OCI-LY3 (cell line): ENCODE results near the gene DPH3.

Experiments
- H2AFZ ChIP-seq: fragments of 200-600, 300-600 bp; shearing (Covaris generic); 2 replicates; pipeline ENCODE4 v1.6.0; 2014; ENCODE audit warnings: antibody characterized with exemption, low read depth, low read length
- H3K27ac ChIP-seq: fragments of 200-600, 300-600 bp; sonication (generic); 2 replicates; pipeline ENCODE4 v1.5.1; 2014; ENCODE audit warnings: mild to moderate bottlenecking, low read length, moderate library complexity, mixed read lengths
- H3K27me3 ChIP-seq: fragments of 200-600, 300-600 bp; sonication (generic); 2 replicates; pipeline ENCODE4 v1.6.1; 2014; ENCODE audit warnings: low read depth, low read length, mixed read lengths
- H3K36me3 ChIP-seq: fragments of 200-600, 300-600 bp; sonication (generic); replicated peaks from 2 replicates; pipeline ENCODE3; 2014; ENCODE audit warnings: low read depth, low read length, mixed read lengths
- H3K4me1 ChIP-seq: fragments of 300-600, 200-600 bp; sonication (generic); 2 replicates; pipeline ENCODE4 v1.6.1; 2014; ENCODE audit warnings: low read length, mixed read lengths
- H3K4me2 ChIP-seq: fragments of 200-600, 300-600 bp; sonication (generic); 2 replicates; pipeline ENCODE4 v1.6.1; 2014; ENCODE audit warnings: low read length, mixed read lengths
- H3K4me3 ChIP-seq: fragments of 300-600, 200-600 bp; sonication (generic); 2 replicates; pipeline ENCODE4 v1.5.1; 2014; ENCODE audit warnings: antibody characterized with exemption, mild to moderate bottlenecking, low read length, moderate library complexity
- H3K79me2 ChIP-seq: fragments of 300-600, 200-600 bp; shearing (Covaris generic); 2 replicates; pipeline ENCODE4 v1.6.1; 2014; ENCODE audit warnings: mild to moderate bottlenecking, low read length, mixed read lengths
- H3K9ac ChIP-seq: fragments of 300-600, 200-600 bp; shearing (Covaris generic); 2 replicates; pipeline ENCODE4 v1.6.0; 2014; ENCODE audit warnings: mild to moderate bottlenecking, low read length, moderate library complexity
- H3K9me3 ChIP-seq: fragments of 200-600, 300-600 bp; shearing (Covaris generic); 2 replicates; pipeline ENCODE4 v1.6.1; 2014; ENCODE audit warnings: low read length, mixed read lengths; ENCODE audit not compliant: insufficient read depth
- H4K20me1 ChIP-seq: fragments of 200-600, 300-600 bp; sonication (generic); 2 replicates; pipeline ENCODE4 v1.6.1; 2016; ENCODE audit warnings: low read length, mixed read lengths; ENCODE audit not compliant: insufficient read depth
- EZH2phosphoT487 ChIP-seq: fragments of 200-600 bp; shearing (Covaris generic); IDR thresholded peaks from 2 replicates; pipeline ENCODE4 v1.6.1; 2018; ENCODE audit warnings: antibody characterized with exemption, mixed run types, low read depth
- TF ChIP-seq, protein P1 (sequence below): fragments of 200-600, 300-600 bp; sonication (generic); IDR thresholded peaks from 2 replicates; pipeline ENCODE4 v1.5.1; 2014; ENCODE audit warnings: antibody characterized with exemption, low read length, low read depth

DPH3 gene

DNA sequence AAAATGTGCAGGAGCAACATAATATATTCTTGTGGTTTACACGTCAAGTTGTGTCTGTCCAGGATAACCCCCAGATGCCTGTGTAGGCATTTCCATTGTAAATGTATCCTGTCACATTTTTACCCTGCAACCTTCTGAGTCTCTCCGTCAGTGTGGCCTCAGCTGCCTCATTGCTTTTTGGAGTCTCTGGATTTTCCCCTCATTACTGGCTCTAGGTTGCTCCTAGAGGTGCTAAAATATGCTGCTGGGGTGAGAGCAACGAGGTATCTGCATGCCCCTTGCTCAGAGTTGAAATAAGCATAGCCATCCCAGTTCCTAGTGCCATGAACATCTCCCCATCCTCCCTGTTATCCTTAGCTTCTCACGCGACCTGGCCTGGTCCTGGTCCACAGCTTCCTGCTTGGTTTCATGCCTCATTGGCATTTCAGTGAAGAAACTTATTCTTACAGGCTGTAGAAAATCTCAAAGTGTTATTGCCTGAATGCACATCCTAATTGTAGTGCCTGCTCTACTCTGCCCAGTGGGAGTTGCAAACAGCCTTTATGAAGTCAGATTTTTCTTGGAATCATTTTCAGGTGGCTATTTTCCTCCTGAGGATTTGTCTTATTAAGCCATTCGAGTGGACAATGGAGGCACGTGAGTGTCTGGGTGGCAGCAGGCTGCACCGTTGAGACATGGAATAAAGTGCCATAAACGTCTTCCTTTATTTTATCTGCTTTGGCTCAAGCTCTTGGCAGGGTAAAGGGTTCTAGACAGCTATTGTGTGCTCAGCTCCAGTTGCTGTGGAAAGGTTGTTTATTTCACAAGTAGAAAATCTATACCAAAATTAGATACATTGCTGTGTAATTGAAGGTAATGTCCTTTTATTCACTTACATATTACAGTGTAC, 33.5 kb upstream of the DPH3 start:
- no peak overlapping the region for H2AFZ ChIP-seq
- H3K27ac ChIP-seq, result no peak overlapping the region
- no peaks in the 10 kb centered on the region for H3K9me3 ChIP-seq
- no peak overlapping the region for H3K4me3 ChIP-seq
- H3K36me3 ChIP-seq, result peaks cover 54% of the 10 kb centered on the region
- H4K20me1 ChIP-seq, result no peaks in the 10 kb centered on the region
- H3K9ac ChIP-seq, result no peak overlapping the region
- H3K4me1 ChIP-seq, result no peaks in the 10 kb centered on the region
- TF ChIP-seq, protein P1, sequence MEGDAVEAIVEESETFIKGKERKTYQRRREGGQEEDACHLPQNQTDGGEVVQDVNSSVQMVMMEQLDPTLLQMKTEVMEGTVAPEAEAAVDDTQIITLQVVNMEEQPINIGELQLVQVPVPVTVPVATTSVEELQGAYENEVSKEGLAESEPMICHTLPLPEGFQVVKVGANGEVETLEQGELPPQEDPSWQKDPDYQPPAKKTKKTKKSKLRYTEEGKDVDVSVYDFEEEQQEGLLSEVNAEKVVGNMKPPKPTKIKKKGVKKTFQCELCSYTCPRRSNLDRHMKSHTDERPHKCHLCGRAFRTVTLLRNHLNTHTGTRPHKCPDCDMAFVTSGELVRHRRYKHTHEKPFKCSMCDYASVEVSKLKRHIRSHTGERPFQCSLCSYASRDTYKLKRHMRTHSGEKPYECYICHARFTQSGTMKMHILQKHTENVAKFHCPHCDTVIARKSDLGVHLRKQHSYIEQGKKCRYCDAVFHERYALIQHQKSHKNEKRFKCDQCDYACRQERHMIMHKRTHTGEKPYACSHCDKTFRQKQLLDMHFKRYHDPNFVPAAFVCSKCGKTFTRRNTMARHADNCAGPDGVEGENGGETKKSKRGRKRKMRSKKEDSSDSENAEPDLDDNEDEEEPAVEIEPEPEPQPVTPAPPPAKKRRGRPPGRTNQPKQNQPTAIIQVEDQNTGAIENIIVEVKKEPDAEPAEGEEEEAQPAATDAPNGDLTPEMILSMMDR, result no peak
- no peak for TF ChIP-seq EZH2phosphoT487
- H3K4me2 ChIP-seq, result no peak overlapping the region
- H3K79me2 ChIP-seq, result no peaks in the 10 kb centered on the region
- no peaks in the 10 kb centered on the region for H3K27me3 ChIP-seq

DNA sequence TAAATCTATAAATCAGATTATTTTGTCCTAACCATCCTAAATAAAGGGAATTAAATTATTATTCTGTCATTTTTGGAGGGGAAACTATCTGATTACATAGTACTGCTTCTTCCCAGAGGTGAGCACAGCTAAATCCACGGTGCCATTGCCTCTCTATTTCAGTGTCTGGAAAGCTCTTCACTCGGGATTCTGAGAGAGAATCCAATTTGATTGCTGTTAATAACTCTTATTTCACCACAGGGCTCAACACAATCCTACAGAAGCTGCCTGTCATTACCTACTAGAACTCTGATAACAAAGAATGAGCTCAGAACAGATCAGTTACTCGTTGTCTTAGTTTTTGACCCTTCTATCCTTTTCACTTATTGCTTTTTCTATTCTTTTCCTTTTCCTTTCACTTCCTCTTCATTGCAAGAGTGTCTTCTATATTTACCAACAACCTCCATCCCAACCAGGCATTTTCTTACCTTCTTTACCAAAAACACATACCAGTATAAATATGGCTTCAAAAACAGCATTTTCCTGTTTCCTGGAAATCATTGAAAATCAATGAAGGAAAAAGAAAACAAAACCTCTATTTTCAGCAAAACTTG, 30.7 kb upstream of the DPH3 start:
- Histone ChIP-seq H3K36me3 (peaks cover 37% of the 10 kb centered on the region), H3K27me3 (no peaks in the 10 kb centered on the region), H3K79me2 (no peaks in the 10 kb centered on the region), H4K20me1 (peaks cover 9% of the 10 kb centered on the region; the same call in 1 of the 2 replicates), H3K4me2 (no peak overlapping the region), H3K4me1 (peaks cover 12% of the 10 kb centered on the region), H3K9me3 (no peaks in the 10 kb centered on the region), H3K9ac (no peak overlapping the region), H3K4me3 (no peak overlapping the region), H3K27ac (no peak overlapping the region), H2AFZ (no peak overlapping the region)
- TF ChIP-seq EZH2phosphoT487, result no peak
- TF ChIP-seq, protein P1, result no peak

DNA sequence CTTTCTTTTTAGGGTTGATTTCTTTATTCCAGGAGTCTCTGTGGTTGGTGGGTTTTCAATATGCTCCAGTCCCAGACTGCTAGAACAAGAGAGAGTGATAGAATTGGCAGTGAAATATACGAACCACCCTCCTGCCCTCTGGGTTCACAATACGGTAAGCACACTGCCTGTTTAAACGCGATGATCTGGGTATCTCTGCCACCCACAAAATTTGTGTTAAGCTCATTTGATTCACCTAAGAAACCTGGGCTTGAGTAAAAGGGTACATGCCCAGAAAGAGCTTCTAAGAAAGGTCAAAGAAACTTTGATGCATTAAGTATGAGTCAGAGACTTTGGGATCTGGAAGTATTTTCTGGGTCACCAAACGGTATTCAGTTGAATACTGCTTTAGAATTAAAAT, 30.1 kb upstream of the DPH3 start:
- Histone ChIP-seq H3K4me1 (peaks cover 12% of the 10 kb centered on the region), H3K9ac (no peak overlapping the region), H3K4me3 (no peak overlapping the region), H3K9me3 (no peaks in the 10 kb centered on the region), H2AFZ (no peak overlapping the region), H3K36me3 (peaks cover 37% of the 10 kb centered on the region), H3K27me3 (no peaks in the 10 kb centered on the region), H4K20me1 (peaks cover 9% of the 10 kb centered on the region; the same call in 1 of the 2 replicates), H3K79me2 (no peaks in the 10 kb centered on the region), H3K27ac (no peak overlapping the region), H3K4me2 (no peak overlapping the region)
- TF ChIP-seq, protein P1, result no peak
- no peak for TF ChIP-seq EZH2phosphoT487

DNA sequence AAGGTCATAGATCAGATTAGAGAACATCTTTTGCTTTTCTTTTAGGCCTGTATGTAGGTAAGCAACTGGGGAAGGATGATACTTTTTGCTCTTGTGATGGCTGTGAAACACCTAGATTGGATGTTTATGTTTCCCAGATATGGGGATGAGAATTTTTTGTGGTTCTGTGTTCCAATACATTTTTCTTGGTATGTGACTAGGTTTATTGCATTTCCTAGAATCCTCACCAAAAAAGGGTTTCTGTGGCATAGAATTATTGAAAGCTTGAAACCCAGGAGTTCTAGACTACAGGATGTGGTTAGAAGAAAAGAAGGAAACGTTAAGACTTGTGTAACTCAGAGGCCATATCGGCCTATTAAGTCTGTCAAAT, 26.1 kb upstream of the DPH3 start:
- Histone ChIP-seq H4K20me1 (peaks cover 21% of the 10 kb centered on the region), H3K9ac (no peak overlapping the region), H3K79me2 (no peaks in the 10 kb centered on the region; the same call in 1 of the 2 replicates), H3K4me1 (peaks cover 23% of the 10 kb centered on the region), H3K9me3 (no peaks in the 10 kb centered on the region), H3K36me3 (peaks cover 42% of the 10 kb centered on the region), H2AFZ (no peak overlapping the region), H3K4me3 (no peak overlapping the region), H3K27me3 (no peaks in the 10 kb centered on the region), H3K4me2 (0 out of 2 replicates have a peak overlapping the region, but pooled peaks have one; percentile 0), H3K27ac (0 out of 2 replicates have a peak overlapping the region, but pooled peaks have one; percentile 1)
- TF ChIP-seq, protein P1, result no peak
- no peak for TF ChIP-seq EZH2phosphoT487
